ENCODE results near the gene ZRANB1.

Gene ZRANB1

DNA sequence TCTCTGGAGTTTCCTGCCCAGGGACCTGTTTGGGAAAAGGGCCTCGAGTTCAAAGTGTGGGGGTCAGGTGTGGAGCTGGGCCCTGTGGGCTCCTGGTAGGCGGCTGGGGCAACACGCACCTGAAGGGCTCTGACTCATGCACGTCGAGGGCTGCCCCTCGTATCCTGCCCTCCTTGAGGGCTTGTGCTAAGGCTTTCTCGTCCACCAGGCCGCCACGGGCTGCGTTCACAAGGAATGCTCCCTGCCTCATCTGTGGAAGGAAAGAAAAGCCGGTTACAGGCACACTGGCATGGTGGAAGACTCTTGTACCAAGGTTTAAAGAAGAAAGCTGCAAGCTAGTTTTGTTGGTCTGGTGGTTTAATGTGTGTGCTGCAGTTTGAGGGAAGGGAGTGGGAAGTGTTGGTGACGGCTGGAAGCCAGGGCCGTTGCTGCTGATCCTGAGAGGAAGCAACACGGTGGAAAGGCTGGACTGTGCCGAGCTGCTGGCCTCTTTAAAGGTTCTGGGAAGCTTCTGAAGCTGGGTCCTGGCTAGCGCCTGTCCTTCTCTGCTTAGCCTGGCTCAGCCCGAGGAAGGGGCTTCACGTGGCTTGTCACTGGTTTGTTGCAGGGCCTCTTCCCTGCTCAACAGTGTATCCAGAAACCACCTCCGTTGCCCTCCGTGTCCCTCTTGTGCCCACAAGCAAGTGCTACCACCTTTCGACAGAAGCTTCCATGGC is 52.0 kb downstream of the ZRANB1 start:
- no peak for DNase-seq (ENCODE audit: low read depth in 3 of 3)

- no peak for DNase-seq (ENCODE audit: low read depth in 3 of 3)
These were observed 52.9 kb downstream of the ZRANB1 start for GRCh38 chr10:124994573-124995473.

DNA sequence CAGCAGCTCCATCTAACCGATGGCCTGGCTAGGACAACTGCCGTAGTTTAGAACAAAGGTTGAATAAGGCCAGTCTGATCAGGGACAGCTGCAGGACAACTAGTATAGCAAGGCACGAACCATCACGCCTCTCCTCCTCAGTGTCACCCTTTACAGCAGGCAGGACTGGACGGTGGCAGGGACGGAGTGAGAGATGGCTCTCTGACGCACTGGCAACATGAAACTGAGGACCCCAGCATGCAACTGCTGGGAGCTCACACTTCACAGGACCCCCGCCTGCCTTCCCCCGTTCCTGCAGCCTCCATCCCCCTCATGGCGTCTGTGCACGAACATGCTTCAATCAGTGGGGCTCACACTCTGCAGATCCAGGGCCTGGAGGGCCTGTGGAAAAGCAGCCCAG is 53.7 kb downstream of the ZRANB1 start:
- no peak for DNase-seq (ENCODE audit: low read depth in 3 of 3)

GRCh38 chr10:124996127-124996853 is 54.4 kb downstream of the ZRANB1 start:
- no peak for DNase-seq (ENCODE audit: low read depth in 3 of 3)

DNA sequence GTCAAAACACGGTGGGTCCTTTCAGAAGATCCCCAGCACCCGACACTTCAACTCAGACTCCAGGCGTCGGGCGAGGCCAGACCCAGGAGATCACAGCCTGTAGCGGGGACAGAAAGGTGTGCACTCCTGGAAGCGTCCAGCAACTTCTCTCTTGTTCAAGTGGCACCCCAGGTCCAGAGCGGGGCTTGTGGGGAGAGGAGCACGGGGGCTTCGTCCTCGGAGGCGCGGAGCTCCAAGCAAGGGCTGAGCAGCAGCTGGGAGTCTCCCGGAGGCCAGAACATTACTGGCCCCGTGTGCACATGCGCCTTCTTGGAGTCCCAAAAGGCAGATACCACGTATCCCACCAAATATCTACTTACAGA is 54.9 kb downstream of the ZRANB1 start:
- no peak for DNase-seq (ENCODE audit: low read depth in 3 of 3)

- no peak for DNase-seq (ENCODE audit: low read depth in 3 of 3)
These were observed 55.4 kb downstream of the ZRANB1 start for GRCh38 chr10:124997306-124997705.

DNA sequence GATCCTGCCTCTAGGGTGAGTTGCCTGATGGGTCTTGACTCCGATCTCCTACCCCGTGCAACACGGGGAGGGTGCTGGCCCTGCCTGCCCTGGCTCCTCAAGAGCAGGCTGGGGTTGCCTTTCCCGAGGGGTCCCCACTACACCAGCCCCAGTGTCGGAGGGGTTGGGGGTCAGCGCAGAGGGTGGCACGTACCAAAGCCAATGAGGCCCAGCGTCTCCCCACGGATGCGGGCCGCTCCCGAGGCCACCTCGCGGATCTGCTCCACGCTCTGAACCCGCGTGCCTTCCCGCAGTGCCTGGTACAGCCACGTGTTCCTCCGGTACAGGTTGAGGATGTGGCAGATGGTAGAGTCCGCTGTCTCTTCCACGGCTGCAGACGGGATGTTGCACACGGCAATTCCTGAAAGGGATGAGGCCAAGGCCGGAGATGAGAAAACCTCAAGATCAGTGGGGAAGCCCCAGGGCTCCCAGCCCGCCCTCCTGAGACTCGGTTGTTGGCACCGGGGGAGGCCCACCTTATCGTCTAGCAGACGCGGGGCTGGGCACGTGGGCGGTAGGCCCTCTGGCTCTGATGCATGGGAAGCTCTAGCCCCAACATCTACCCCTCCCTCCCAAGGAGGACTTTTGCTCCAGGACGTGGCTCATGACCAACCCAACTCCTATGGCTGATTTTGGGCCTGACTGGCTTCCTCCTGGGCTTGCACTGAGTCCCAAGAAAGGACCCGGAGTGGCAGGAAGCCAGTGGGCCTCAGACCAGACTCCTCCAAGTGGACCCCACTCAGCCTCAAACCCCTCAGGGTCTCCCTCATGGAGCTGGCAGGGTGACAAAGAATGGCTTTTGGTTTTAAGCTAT is 56.1 kb downstream of the ZRANB1 start:
- no peak for DNase-seq (ENCODE audit: low read depth in 3 of 3)

GRCh38 chr10:124998624-124999291 is 56.8 kb downstream of the ZRANB1 start:
- DNase-seq (ENCODE audit: low read depth in 3 of 3) = no peak

GRCh38 chr10:124999433-125000365 is 57.8 kb downstream of the ZRANB1 start:
- no peak for DNase-seq (ENCODE audit: low read depth in 3 of 3)

GRCh38 chr10:125000366-125001312 is 58.7 kb downstream of the ZRANB1 start:
- DNase-seq (ENCODE audit: low read depth in 3 of 3) = no peak

GRCh38 chr10:125001313-125002046 is 59.6 kb downstream of the ZRANB1 start:
- no peak for DNase-seq (ENCODE audit: low read depth in 3 of 3)

GRCh38 chr10:125002047-125002422 is 60.1 kb downstream of the ZRANB1 start:
- DNase-seq (ENCODE audit: low read depth in 3 of 3) = no peak

DNA sequence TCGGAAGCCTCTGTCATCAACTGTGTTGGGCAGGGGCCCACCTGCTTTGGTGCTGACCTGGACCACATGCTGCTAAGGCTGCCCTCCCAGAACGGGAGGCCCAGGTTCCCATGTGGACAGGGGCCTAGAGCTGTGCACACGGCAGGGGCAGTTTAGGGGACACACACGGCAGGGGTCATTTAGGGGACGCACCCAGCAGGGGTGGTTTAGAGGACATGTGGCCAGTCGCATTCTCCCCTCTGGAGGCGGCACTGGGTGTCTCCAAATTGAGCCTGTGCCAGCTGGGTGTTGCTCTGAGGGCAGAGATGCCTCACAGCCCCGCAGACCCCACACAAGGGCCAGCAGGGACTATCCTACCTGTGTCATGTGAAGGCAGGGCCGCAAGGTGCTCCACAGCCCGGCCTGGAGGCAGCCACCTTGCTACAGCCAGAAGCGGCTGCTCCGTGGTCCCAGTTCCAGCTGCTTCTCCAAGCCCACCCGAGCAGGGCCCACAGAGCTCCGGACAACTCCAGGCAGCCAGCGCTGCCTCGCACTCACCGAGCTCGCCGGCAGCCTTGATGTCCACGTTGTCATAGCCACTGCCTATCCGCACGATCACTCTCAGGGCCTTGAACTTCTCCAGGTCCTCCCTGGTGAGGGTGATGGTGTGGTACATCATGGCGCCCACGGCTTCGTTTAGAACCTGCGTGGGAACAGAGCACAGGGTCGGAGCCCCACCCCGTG is 60.7 kb downstream of the ZRANB1 start:
- DNase-seq (ENCODE audit: low read depth in 3 of 3) = no peak

DNA sequence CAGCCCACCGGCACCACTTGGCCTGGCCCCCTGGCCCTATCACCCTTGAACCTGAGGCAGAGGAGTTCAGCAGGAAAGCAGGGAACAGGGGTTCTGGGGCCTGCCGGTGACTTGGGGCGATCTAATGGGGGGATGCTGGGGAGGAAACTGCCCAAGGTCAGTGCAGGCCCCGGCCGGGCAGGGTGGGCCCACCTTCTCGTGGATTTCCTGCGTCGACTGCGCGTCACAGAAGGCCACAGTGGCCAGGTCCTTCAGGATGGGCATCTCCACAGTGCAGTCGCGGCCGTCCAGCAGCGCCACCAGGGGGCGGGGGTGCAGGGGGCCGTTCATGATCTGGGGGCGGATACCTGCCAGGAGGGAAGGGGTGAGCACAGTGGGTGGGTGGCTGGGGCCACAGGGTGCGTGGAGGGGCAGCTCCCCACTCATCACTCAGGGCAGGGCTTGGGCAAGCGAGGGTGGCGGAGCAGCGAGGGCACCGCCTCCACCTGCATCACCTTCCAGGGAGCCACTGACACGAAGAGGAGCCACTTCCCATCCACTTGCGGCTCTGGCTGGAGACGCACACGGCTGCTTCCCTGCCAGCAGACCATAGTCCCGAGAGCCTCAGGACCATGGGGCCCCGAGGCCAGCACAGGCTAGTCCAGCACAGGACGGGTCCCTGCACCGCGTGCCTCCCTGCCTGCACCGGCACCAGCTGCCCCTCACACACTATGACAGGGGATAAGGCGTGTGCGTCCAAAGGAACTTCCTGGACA is 61.4 kb downstream of the ZRANB1 start:
- DNase-seq (ENCODE audit: low read depth in 3 of 3) = no peak

GRCh38 chr10:125003901-125004467 is 62.1 kb downstream of the ZRANB1 start:
- no peak for DNase-seq (ENCODE audit: low read depth in 3 of 3)

Data from stimulated activated CD4-positive, alpha-beta T cell treated with anti-CD3 and anti-CD28 coated beads, TNF-alpha, amount 100 ng/mL, for 4 hours (primary cell).